HepG2 (cell line): Measurements from ENCODE around the gene SAPCD2. TPM values are rescaled to one million over a fixed set of nuclear protein-coding genes. Genes with fewer than 3 reads are reported as not detected.

Source experiments
- CAMTA2 ChIP-seq: sonication (generic); formaldehyde crosslinking; IDR thresholded peaks from 2 replicates; pipeline ENCODE4 v1.4.0; 2020; ENCODE audit warnings: mild to moderate bottlenecking, missing genetic modification reagents, borderline replicate concordance
- HDAC2 ChIP-seq: sonication (generic); formaldehyde crosslinking; IDR thresholded peaks from 2 replicates; pipeline ENCODE4 v1.4.0; 2020; ENCODE audit warnings: missing genetic modification reagents
- HOXA3 ChIP-seq: sonication (generic); formaldehyde crosslinking; IDR thresholded peaks from 2 replicates; pipeline ENCODE4 v1.5.0; 2020; ENCODE audit warnings: missing genetic modification reagents
- ONECUT2 ChIP-seq: sonication (generic); formaldehyde crosslinking; IDR thresholded peaks from 2 replicates; pipeline ENCODE4 v1.4.0; 2020; ENCODE audit warnings: missing genetic modification reagents
- SIN3B ChIP-seq: fragments of 150-350 bp; IDR thresholded peaks from 2 replicates; pipeline ENCODE4 v1.6.1; 2014; ENCODE audit warnings: low read length
- SUZ12 ChIP-seq: fragments of 150-350 bp; IDR thresholded peaks from 2 replicates; pipeline ENCODE4 v1.6.1; 2014; ENCODE audit warnings: low read depth, low read length
- YY1 ChIP-seq: IDR thresholded peaks from 2 replicates; pipeline ENCODE4 v1.6.1; 2011; ENCODE audit warnings: low read length, low read depth, moderate library complexity, mild to moderate bottlenecking; ENCODE audit not compliant: insufficient read depth, insufficient replicate concordance
- ZBTB2 ChIP-seq: sonication (generic); formaldehyde crosslinking; IDR thresholded peaks from 2 replicates; pipeline ENCODE4 v1.8.0; 2022; ENCODE audit warnings: low read depth, missing genetic modification reagents
- ZFX ChIP-seq: sonication (generic); formaldehyde crosslinking; IDR thresholded peaks from 2 replicates; pipeline ENCODE4 v1.4.0; 2020; ENCODE audit warnings: mild to moderate bottlenecking, low read depth, missing genetic modification reagents, moderate library complexity
- ZNF234 ChIP-seq: sonication (generic); formaldehyde crosslinking; conservative IDR thresholded peaks from 2 replicates; pipeline ENCODE4 v1.5.1; 2020; ENCODE audit warnings: mild to moderate bottlenecking, missing genetic modification reagents
- ZNF468 ChIP-seq: sonication (generic); formaldehyde crosslinking; IDR thresholded peaks from 2 replicates; pipeline ENCODE4 v1.8.0; 2022; ENCODE audit warnings: mild to moderate bottlenecking, moderate library complexity, missing genetic modification reagents
- ZNF484 ChIP-seq: sonication (generic); formaldehyde crosslinking; IDR thresholded peaks from 2 replicates; pipeline ENCODE4 v1.5.1; 2020; ENCODE audit warnings: mild to moderate bottlenecking, low read depth, missing genetic modification reagents, borderline replicate concordance
- ZNF513 ChIP-seq: sonication (generic); formaldehyde crosslinking; conservative IDR thresholded peaks from 2 replicates; pipeline ENCODE4 v1.5.0; 2020; ENCODE audit warnings: missing genetic modification reagents
- ZNF605 ChIP-seq: sonication (generic); formaldehyde crosslinking; IDR thresholded peaks from 2 replicates; pipeline ENCODE4 v1.8.0; 2022; ENCODE audit warnings: mild to moderate bottlenecking, missing genetic modification reagents
- ZNF713 ChIP-seq: sonication (generic); formaldehyde crosslinking; IDR thresholded peaks from 2 replicates; pipeline ENCODE4 v1.4.0; 2020; ENCODE audit warnings: mild to moderate bottlenecking, missing genetic modification reagents
- ZNF777 ChIP-seq: sonication (generic); formaldehyde crosslinking; IDR thresholded peaks from 2 replicates; pipeline ENCODE4 v1.4.0; 2020; ENCODE audit warnings: missing genetic modification reagents
- polyA plus RNA-seq, 8 experiments: library from polyadenylated mRNA; depleted of rRNA in 3 of 8; stranded (reverse) in 7 of 8; unstranded in 1 of 8; fragments of >200 nt; fragmentation: Illumina TruSeq in 4 of 8; extraction: Trizol in 4 of 8; gene quantifications; 2 replicates each; pipeline versions ENCODE4 v1.2.1 to v1.2.3, GENCODE V29; 2011 to 2016; ENCODE audit warnings: low read depth in 4 of 8, missing spikeins in 1 of 8, mixed read lengths in 1 of 8; ENCODE audit not compliant: insufficient read depth in 1 of 8
- total RNA-seq, 5 experiments: library from RNA; depleted of rRNA; stranded (reverse); fragments of >200 nt; fragmentation: Illumina TruSeq; extraction: Trizol; gene quantifications; 2 replicates each; pipeline ENCODE4 v1.2.3, GENCODE V29; 2016; ENCODE audit warnings: low read depth in 1 of 5
- TF ChIP-seq, protein P1 (sequence below): sonication (generic); formaldehyde crosslinking; IDR thresholded peaks from 2 replicates; pipeline ENCODE4 v1.4.0; 2020; ENCODE audit warnings: missing genetic modification reagents

SAPCD2 gene
- total and polyA plus RNA-seq, 2 of the 13 experiments (the other 11 are each of a cell fraction or from before 2014, with no cell fraction given) = 21.9 to 42.8 TPM

DNA sequence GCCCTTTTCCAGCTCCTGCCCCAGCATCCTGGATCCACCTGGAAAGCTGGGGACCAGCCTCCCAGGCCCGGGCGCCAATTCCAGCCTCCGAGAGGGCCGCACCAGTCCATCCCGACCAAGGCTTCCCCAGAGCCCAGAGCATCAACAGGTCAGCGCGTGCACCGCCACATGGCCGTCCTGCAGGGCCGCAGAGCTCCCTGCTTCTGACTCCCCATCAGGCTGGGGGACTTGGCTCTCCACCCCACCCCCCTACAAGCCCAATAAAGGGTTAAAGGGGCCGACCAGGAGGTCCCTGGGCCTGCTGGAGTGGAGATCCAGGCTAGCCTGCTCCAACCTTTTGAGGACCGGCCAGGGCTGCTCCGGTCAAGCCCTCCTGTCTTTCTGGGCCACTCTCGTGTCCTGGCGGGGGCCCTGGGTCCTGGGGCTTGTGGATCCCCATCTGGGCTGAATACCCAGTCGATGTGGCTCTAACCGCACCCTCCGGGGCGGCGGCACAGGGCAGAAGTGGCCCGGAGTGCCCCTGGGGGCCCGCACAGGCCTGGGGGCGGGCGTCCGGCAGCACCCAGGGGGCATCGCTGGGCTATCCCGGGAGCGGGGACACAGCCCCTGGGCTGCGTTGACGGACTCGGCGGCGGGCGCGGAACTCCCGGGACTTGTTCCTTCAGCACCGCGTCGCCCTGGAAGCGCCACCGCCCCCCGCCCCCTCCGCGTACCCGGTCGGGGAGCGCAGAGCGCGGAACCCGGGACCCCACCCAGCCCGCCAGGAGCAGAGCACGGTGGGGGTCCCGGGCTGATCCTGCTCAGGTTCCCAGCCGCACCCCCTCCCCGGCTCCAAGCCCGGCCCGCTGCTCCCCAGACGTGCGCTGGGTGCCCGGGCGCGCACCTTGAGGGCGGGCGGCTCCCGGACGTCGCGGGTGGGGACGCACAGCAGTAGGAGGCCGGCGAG is 17.1 kb downstream of the SAPCD2 start (continued):
- TF ChIP-seq, protein P1, sequence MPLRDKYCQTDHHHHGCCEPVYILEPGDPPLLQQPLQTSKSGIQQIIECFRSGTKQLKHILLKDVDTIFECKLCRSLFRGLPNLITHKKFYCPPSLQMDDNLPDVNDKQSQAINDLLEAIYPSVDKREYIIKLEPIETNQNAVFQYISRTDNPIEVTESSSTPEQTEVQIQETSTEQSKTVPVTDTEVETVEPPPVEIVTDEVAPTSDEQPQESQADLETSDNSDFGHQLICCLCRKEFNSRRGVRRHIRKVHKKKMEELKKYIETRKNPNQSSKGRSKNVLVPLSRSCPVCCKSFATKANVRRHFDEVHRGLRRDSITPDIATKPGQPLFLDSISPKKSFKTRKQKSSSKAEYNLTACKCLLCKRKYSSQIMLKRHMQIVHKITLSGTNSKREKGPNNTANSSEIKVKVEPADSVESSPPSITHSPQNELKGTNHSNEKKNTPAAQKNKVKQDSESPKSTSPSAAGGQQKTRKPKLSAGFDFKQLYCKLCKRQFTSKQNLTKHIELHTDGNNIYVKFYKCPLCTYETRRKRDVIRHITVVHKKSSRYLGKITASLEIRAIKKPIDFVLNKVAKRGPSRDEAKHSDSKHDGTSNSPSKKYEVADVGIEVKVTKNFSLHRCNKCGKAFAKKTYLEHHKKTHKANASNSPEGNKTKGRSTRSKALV (CRISPR knock-in tag) = no peak
- TF ChIP-seq YY1 (no peak), ZFX (CRISPR knock-in tag) (peak; percentile 61; the same call in 1 of the 2 replicates), HDAC2 (CRISPR knock-in tag) (0 out of 2 replicates have a peak, but pooled peaks have one; percentile 23), HOXA3 (CRISPR knock-in tag) (no peak), ZNF234 (no peak), ZNF468 (no peak), CAMTA2 (CRISPR knock-in tag) (no peak), ZNF777 (CRISPR knock-in tag) (peak; percentile 87), SUZ12 (no peak), ZNF713 (CRISPR knock-in tag) (no peak), ONECUT2 (no peak), ZNF484 (CRISPR knock-in tag) (no peak), ZNF605 (peak; percentile 77), SIN3B (no peak), ZNF513 (no peak), ZBTB2 (peak; percentile 40; the same call in 1 of the 2 replicates)
- TF ChIP-seq, all 625 proteins: peak for 44
